GM21528 (cell line): ENCODE results near the gene FILIP1L.
"Not testable (repeated sequence)": the region's sequence is repeated elsewhere in the genome, so short reads cannot be mapped to it uniquely, and the experiment has no call there.

Experiments
- ATAC-seq: cut with Tn5 transposase; IDR thresholded peaks from one replicate; pipeline ENCODE4 v1.9.1; 2021; ENCODE audit warnings: mild to moderate bottlenecking, moderate library complexity; ENCODE audit not compliant: unreplicated experiment, low FRiP score

Gene FILIP1L

GRCh38 chr3:100100425-100100824 is 13.9 kb downstream of the FILIP1L start:
- ATAC-seq, result no peak

GRCh38 chr3:100099621-100100020 is 14.7 kb downstream of the FILIP1L start:
- ATAC-seq, result no peak

- ATAC-seq, result no peak
Measured at GRCh38 chr3:100098784-100099070, 15.6 kb downstream of the FILIP1L start.

- no peak for ATAC-seq
Measured at GRCh38 chr3:100097919-100098783, 16.1 kb downstream of the FILIP1L start.

GRCh38 chr3:100096866-100097265 is 17.4 kb downstream of the FILIP1L start:
- ATAC-seq, result no peak

GRCh38 chr3:100096286-100096685 is 18.0 kb downstream of the FILIP1L start:
- ATAC-seq, result not testable (repeated sequence)

- ATAC-seq, result no peak
Measured at GRCh38 chr3:100093831-100094230, 20.5 kb downstream of the FILIP1L start.

- ATAC-seq, result no peak
Measured at GRCh38 chr3:100090669-100091005, 23.7 kb downstream of the FILIP1L start.

GRCh38 chr3:100089812-100090668 is 24.3 kb downstream of the FILIP1L start:
- no peak for ATAC-seq

GRCh38 chr3:100088735-100089368 is 25.4 kb downstream of the FILIP1L start:
- ATAC-seq, result no peak

GRCh38 chr3:100087198-100087597 is 27.1 kb downstream of the FILIP1L start:
- peak; percentile 94 for ATAC-seq

- ATAC-seq, result no peak
Measured at GRCh38 chr3:100086401-100086800, 27.9 kb downstream of the FILIP1L start.

- no peak for ATAC-seq
Measured at GRCh38 chr3:100084100-100084806, 30.0 kb downstream of the FILIP1L start.

- ATAC-seq, result no peak
Measured at GRCh38 chr3:100083209-100083608, 31.1 kb downstream of the FILIP1L start.

- ATAC-seq, result no peak
Measured at GRCh38 chr3:100082714-100083113, 31.6 kb downstream of the FILIP1L start.

- no peak for ATAC-seq
Measured at GRCh38 chr3:100081986-100082692, 32.2 kb downstream of the FILIP1L start.

GRCh38 chr3:100081311-100081710 is 33.0 kb downstream of the FILIP1L start:
- no peak for ATAC-seq

- no peak for ATAC-seq
Measured at GRCh38 chr3:100080573-100080972, 33.7 kb downstream of the FILIP1L start.

GRCh38 chr3:100079328-100079727 is 35.0 kb downstream of the FILIP1L start:
- no peak for ATAC-seq
